NCI-H446 treated with DMSO at 0.1 percent for 48 hours (cell line): ENCODE data around the gene RNASEL.
"Not testable (repeated sequence)": the region's sequence is repeated elsewhere in the genome, so short reads cannot be mapped to it uniquely, and the experiment has no call there.

ENCODE experiments used
- DNase-seq: peaks from one replicate; lab custom pipeline; 2025; lab: John Stamatoyannopoulos, UW

The RNASEL gene

DNA sequence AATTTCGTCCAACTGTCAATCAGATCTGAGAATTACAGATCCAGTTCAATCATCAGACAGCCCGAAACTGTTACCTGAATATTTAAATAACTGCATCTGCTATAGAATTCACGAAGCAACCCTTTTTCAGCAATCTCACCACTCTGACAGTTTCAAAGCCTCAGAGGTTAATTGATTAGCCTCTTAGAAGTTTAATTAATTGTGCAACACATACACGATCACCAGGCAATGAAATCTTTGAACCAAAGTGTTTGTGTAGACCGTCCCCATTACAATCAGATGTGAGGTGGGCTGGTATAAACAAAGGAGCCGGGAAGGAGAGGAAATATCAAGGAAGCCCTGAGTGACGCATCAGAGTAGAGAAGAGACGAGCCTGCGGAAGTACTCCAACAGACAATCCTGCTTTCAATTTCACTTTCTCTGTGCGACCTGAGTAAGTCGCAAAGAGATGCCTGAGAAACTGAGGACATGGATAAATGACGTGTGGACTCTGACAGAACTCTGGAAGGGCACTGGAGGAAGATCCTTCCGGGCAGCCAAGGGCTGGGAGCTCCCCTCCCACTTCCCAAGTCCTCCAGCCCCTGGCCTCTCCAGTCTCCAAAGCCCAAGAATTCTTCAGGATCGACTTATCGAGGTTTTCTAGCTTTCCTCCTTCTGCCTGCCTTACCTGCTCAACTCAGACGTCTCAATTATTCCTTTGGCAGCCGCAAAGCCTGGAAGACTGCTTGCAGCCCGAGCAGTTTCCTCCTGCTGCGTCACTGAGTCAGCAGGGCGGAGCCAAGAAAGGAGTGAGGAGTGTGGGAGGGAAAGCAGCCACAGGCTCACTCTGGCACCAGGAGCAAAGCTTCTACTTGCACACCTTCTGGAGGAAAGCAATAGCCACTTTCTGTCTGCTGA is at the start of gene RNASEL:
TSS of gene RNASEL (minus strand) at position 757 of the 897 bp plus-strand sequence. CDS start 2,450 bp downstream, outside the sequence.
- DNase-seq = no peak

- no peak for DNase-seq
Measured at GRCh38 chr1:182637769-182638168, 48.7 kb upstream of the RNASEL start.

- no peak for DNase-seq
Measured at GRCh38 chr1:182635871-182636270, 46.8 kb upstream of the RNASEL start.

GRCh38 chr1:182634306-182635072 is 45.4 kb upstream of the RNASEL start:
- DNase-seq = no peak

- DNase-seq = peak; percentile 70
Measured at GRCh38 chr1:182633657-182634281, 44.7 kb upstream of the RNASEL start.

- no peak for DNase-seq
Measured at GRCh38 chr1:182633031-182633430, 44.0 kb upstream of the RNASEL start.

DNA sequence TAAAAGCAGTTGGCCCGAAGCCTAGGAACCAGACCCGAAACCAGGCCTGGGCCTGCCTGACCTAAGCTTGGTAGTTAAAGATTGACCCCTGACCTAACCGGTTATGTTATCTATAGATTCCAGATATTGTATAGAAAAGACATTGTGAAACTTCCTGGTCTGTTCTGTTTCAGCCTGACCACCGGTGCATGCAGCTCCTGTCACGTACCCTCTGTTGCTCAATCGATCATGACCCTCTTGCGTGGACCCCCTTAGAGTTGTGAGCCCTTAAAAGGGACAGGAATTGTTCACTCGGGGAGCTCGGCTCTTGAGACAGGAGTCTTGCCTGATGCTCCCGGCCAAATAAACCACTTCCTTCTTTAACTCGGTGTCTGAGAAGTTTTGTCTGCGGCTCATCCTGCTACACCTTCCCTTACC is 43.4 kb upstream of the RNASEL start:
- DNase-seq = not testable (repeated sequence)

DNA sequence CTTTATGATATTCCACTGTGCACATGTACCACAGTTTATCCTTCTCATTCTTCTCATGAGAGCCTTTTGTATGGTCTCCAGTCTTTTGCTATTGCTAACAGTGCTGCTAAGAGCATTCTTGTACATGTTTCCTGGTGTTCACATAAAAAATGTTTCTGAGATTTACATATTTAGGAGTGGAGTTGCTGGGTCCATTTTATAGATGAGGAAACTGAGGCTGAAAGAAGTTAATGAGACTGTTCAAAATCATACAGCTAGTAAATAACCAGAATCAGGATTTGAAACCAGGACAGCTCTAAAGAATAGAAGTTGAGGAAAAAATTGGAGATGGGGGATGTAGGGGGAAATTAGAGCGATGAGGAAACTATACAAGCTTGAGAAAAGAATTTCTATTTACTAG is 42.9 kb upstream of the RNASEL start:
- no peak for DNase-seq

DNA sequence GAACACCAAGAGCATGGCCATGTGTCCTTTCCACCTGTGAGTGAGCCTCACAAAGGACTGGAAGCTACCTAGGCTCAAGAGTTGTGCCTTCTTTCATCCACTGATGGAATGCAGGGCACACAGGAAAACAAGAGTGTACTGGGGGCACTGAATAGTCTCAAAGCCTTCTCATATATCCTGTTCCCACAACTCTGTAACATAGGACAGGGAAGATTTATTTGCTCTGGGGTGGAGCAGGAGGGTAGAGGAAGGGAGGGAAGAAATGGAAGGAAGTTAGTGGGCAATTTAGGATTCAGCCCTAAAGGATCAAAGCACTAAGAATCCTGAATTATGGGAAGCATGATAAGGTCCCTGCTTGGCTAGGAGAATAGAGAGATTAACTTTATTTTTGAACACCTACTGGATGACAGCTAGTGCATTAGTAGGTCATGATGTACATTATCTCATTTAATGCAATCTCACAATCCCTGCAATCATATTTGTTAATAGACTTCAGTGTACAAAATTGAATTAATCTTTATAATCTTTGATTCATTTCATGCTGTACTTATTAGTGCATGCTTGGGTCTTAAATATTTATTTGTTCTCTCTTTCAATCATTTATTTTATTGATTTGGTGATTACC is 42.1 kb upstream of the RNASEL start:
- no peak for DNase-seq

- DNase-seq = no peak
Measured at GRCh38 chr1:182630586-182630985, 41.5 kb upstream of the RNASEL start.

DNA sequence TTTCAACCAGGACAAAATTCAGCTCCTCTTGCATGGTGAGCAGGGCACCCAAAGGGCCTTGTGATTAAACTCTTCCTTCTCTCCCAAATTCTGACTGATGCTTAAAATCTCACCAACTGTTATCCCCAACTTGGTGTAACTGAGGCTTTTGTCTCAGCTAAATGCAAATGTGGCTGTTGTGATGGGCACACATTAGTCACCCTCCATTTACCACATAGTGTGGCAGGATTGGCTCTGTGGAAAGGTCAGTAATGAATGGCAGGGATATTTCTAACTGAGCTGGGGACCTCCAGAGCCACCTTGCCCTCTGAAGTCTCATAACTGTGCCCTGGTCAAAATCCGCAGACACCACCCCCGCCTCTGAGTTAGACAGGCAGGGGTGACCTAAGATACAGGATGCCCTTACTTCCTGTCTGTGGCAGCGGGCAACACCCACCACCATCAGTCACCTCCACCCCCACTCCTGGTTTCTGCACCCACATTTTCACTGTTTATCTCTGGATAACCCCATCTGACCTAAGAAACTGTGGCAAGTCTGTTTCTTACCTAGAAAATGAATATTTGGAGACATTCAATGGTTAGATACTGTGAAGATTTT is 40.5 kb upstream of the RNASEL start:
- DNase-seq = no peak

DNA sequence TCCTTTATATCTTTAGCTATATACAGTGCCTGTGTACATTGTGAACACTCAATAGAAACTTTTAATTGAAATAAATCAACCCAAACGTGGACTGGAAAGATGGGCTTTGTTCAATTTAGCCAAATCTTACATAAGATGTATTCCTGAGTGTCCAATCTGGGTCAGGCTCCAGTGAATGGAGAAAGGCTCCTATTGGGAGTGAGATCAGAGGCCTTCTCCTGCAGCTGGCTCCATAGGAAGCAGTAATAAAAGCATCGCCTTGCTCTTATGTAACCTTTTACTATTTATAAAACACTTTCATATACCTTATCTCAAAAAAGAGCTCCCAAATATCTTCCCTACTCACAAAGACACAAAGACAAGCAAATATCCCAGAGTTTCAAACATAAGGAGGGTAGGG is 40.0 kb upstream of the RNASEL start:
- DNase-seq = no peak

DNA sequence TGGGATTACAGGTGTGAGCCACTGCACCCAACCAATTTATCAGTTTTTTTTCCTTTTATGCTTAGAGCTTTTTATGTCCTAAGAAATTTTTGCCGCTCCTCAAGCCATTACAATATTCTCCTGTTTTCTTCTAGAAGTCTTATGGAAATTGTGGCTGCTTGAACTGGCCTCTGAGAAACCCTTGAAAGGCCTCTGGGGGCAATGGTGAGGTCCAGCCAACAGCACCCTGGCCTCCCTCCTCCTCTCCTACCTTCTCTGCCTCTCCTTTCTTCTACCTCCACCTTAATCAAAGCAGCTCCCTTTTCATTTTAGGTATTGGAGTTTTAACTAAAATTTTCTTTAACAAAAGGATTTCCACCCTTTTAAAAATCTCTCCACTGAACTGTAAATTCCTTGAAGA is 39.6 kb upstream of the RNASEL start:
- DNase-seq = no peak

- DNase-seq = no peak
Measured at GRCh38 chr1:182627622-182628021, 38.6 kb upstream of the RNASEL start.

DNA sequence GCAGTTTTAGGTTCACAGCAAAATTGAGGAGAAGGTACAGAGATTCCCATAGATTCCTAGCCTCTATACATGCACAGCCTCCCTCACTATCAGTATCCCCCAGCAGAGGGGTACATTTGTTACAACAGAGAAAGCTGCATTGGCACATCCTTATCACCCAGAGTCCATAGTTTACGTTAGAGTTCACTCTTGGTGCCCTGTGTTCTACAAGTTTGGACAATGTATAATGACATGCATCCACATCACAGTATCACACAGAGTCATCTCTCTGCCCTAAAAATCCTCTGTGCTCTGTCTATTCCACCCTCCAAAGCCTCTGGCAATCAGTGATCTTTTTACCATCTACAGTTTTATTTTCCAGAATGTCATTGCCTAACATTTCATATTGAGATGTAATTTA is 37.5 kb upstream of the RNASEL start:
- no peak for DNase-seq

DNA sequence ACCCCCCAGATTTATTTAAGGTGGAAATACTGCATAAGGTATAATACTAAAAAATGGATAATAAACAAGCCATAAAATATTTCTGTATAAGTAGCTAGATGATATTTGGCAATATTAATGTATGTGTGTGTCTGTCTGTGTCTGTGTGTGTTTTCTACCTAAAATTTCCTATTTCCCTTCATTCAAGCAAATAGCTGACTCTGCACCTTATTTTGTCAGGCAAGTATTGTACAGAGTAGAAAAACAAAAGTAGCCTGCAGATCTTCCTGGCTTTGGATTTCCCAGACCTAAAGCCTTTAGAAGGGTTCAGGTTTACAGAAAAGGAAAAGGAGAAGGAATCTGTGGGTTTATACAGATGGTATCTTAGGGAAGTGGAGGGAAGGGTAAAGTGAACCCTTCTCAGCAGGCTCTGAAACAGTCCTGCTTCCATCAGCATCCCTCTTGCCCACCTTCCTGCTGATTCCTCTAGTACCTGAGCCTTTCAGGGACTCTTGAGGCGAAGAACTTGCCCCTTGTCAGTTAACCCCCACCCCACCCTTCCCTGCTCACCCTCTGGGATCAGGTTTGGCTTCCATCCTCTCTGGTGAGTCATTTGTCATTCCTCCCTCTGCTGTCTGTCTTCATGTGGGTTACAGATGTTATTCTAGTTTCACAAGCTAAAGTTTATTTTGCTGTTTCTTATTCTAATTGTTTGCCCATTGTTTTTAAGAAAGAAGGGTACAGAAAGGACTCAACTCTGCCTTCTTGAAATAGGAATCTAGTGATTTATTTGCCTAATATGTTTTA is 36.9 kb upstream of the RNASEL start:
- DNase-seq = no peak

DNA sequence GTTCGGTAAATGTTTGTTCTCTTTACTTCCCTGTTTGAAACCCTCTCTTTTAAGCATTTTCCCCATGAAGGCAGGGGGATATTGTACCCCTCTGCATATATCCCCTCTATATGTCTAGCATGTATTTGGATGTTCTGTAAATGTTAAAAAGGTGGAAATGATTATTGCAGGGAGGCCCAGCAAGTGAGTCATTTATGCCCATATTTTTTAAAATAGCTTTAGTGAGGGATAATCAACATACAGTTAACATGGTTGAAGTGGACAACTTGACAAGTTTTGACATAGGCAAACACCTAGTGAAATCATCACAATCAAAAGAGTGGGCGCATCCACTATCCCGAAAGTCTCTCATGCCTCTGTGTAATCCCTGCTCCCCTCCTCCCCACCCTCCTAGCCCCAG is 36.0 kb upstream of the RNASEL start:
- DNase-seq = no peak

GRCh38 chr1:182624577-182624976 is 35.5 kb upstream of the RNASEL start:
- DNase-seq = no peak

DNA sequence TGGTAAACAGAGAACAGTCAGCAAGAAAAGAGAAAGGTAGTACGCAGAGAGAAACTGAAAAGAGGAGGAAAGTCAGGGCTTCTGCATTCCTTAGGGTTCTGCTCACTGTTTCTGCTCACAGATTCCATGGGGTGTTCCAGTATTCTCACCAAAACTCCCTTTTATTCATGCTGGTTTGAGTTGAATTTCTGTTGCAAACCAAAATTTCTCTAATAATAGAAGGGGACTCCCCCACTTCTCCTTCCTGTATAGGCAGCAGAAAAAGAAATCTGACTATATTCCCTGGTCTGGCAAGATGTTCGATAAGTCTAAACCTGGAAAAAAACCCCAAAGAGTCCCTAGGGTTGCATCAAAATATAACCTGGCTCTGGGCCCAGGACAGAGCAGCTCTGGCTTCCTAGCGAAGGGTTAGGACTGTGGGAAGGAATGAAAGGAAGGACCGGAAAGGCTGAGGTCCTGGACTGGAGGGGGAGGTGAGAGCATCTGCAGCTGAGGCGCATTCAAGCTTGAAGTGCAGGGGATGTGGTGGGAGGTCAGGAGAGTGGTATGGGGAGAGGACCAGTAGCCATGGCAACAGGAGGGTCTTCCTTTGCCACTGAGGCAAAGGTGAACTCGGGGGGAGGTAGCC is 34.0 kb upstream of the RNASEL start:
- DNase-seq = no peak

DNA sequence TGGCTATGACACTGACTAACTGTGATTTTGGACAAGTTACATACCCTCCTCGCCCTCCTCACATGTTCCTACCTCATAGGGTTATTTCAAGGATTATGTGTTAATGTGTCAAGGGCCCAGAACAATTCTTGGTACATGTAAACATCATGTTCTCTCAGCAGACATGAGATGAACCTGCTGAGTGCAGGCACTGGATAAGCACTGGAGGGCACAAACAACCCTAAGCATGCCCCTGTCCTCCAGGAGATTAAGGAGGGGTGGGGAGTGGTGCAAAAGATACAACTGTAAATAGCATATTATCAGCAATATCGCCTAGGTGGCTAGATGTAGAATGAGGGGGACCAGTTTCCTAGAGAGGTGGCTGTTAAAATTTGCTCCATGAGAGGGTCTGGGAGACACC is 32.9 kb upstream of the RNASEL start:
- DNase-seq = no peak
